ENCODE measurements around the gene HLA-DPB1. TPM values are rescaled to one million over a fixed set of nuclear protein-coding genes. Genes with fewer than 3 reads are reported as not detected.

Gene HLA-DPB1
- total RNA-seq: 72.7 TPM

GRCh38 chr6:33075568-33076405, at the start of gene HLA-DPB1:
Gene HLA-DPB1 (plus strand): TSS chr6:33075990. CDS start chr6:33076042, 52 bp downstream.
- Histone ChIP-seq H3K27ac (peak within 1 kb of the TSS; percentile 46 to 67), H3K4me3 (peak within 1 kb of the TSS; percentile 30 to 55), H3K36me3 (no peaks in the 10 kb centered on the region), H3K27me3 (no peaks in the 10 kb centered on the region), H3K9me3 (no peaks in the 10 kb centered on the region), H3K4me1 (no peaks in the 10 kb centered on the region)
- intact Hi-C loops (cut with DNase I): loop anchor here (10.0 kb wide), 1 partner anchor 181 kb away; no protein-coding TSS in a partner anchor
- TF ChIP-seq CTCF (IDR thresholded peaks at IDR 0.05): no peak
- DNase-seq (ENCODE audit: low spot score in 2 of 2): no peak

- intact Hi-C loops (cut with DNase I): no loop called here
- Histone ChIP-seq H3K27me3 (no peaks in the 10 kb centered on the region), H3K4me3 (no peak overlapping the region), H3K9me3 (no peaks in the 10 kb centered on the region), H3K27ac (peak overlapping the region in 1 of 2 donors; percentile 19), H3K36me3 (no peaks in the 10 kb centered on the region), H3K4me1 (no peaks in the 10 kb centered on the region)
- no peak for TF ChIP-seq CTCF (IDR thresholded peaks at IDR 0.05)
- no peak for DNase-seq (ENCODE audit: low spot score in 2 of 2)
Measured at GRCh38 chr6:33028220-33028849, 47.5 kb upstream of the HLA-DPB1 start.

- Histone ChIP-seq H3K4me3 (no peak overlapping the region), H3K27me3 (no peaks in the 10 kb centered on the region), H3K27ac (peak overlapping the region; percentile 37 to 58), H3K36me3 (no peaks in the 10 kb centered on the region), H3K4me1 (no peaks in the 10 kb centered on the region), H3K9me3 (no peaks in the 10 kb centered on the region)
- intact Hi-C loops (cut with DNase I): no loop called here
- no peak for DNase-seq (ENCODE audit: low spot score in 2 of 2)
- no peak for TF ChIP-seq CTCF (IDR thresholded peaks at IDR 0.05)
Measured at GRCh38 chr6:33029328-33030184, 46.2 kb upstream of the HLA-DPB1 start.

- Histone ChIP-seq H3K4me3 (no peak overlapping the region), H3K27ac (peak overlapping the region; percentile 37 to 58), H3K4me1 (no peaks in the 10 kb centered on the region), H3K27me3 (no peaks in the 10 kb centered on the region), H3K9me3 (no peaks in the 10 kb centered on the region), H3K36me3 (no peaks in the 10 kb centered on the region)
- intact Hi-C loops (cut with DNase I): no loop called here
- no peak for TF ChIP-seq CTCF (IDR thresholded peaks at IDR 0.05)
- no peak for DNase-seq (ENCODE audit: low spot score in 2 of 2)
Measured at GRCh38 chr6:33030245-33030644, 45.5 kb upstream of the HLA-DPB1 start.

- Histone ChIP-seq H3K36me3 (no peaks in the 10 kb centered on the region), H3K4me3 (no peak overlapping the region), H3K9me3 (no peaks in the 10 kb centered on the region), H3K27me3 (no peaks in the 10 kb centered on the region), H3K27ac (no peak overlapping the region), H3K4me1 (no peaks in the 10 kb centered on the region)
- DNase-seq (ENCODE audit: low spot score in 2 of 2): no peak
- no peak for TF ChIP-seq CTCF (IDR thresholded peaks at IDR 0.05)
- intact Hi-C loops (cut with DNase I): no loop called here
Measured at GRCh38 chr6:33034554-33034953, 41.2 kb upstream of the HLA-DPB1 start.

Data from ascending aorta (tissue), 2 donors.